Measurements from ENCODE around the gene TGFBR2.

TGFBR2 gene

GRCh38 chr3:30646181-30646876 lies 39.9 kb downstream of the TGFBR2 start:
- peak in 1 of 2 donors; percentile 53 for DNase-seq (ENCODE audit: low read depth in 2 of 2)
- H3K4me3 ChIP-seq (replicated peaks in 1 of 2; ENCODE audit: low read depth in 2 of 2, low read length in 2 of 2): no peak overlapping the region
- TF ChIP-seq, protein P1, sequence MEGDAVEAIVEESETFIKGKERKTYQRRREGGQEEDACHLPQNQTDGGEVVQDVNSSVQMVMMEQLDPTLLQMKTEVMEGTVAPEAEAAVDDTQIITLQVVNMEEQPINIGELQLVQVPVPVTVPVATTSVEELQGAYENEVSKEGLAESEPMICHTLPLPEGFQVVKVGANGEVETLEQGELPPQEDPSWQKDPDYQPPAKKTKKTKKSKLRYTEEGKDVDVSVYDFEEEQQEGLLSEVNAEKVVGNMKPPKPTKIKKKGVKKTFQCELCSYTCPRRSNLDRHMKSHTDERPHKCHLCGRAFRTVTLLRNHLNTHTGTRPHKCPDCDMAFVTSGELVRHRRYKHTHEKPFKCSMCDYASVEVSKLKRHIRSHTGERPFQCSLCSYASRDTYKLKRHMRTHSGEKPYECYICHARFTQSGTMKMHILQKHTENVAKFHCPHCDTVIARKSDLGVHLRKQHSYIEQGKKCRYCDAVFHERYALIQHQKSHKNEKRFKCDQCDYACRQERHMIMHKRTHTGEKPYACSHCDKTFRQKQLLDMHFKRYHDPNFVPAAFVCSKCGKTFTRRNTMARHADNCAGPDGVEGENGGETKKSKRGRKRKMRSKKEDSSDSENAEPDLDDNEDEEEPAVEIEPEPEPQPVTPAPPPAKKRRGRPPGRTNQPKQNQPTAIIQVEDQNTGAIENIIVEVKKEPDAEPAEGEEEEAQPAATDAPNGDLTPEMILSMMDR (IDR thresholded peaks at IDR 0.05; ENCODE audit: low read depth, low read length): no peak

GRCh38 chr3:30646961-30647752 lies 40.8 kb downstream of the TGFBR2 start:
- TF ChIP-seq, protein P1 (IDR thresholded peaks at IDR 0.05; ENCODE audit: low read depth, low read length): no peak
- DNase-seq (ENCODE audit: low read depth in 2 of 2): no peak
- no peak overlapping the region for H3K4me3 ChIP-seq (replicated peaks in 1 of 2; ENCODE audit: low read depth in 2 of 2, low read length in 2 of 2)

GRCh38 chr3:30648670-30649357 lies 42.4 kb downstream of the TGFBR2 start:
- no peak for DNase-seq (ENCODE audit: low read depth in 2 of 2)
- H3K4me3 ChIP-seq (replicated peaks in 1 of 2; ENCODE audit: low read depth in 2 of 2, low read length in 2 of 2): no peak overlapping the region
- TF ChIP-seq, protein P1 (IDR thresholded peaks at IDR 0.05; ENCODE audit: low read depth, low read length): no peak

DNA sequence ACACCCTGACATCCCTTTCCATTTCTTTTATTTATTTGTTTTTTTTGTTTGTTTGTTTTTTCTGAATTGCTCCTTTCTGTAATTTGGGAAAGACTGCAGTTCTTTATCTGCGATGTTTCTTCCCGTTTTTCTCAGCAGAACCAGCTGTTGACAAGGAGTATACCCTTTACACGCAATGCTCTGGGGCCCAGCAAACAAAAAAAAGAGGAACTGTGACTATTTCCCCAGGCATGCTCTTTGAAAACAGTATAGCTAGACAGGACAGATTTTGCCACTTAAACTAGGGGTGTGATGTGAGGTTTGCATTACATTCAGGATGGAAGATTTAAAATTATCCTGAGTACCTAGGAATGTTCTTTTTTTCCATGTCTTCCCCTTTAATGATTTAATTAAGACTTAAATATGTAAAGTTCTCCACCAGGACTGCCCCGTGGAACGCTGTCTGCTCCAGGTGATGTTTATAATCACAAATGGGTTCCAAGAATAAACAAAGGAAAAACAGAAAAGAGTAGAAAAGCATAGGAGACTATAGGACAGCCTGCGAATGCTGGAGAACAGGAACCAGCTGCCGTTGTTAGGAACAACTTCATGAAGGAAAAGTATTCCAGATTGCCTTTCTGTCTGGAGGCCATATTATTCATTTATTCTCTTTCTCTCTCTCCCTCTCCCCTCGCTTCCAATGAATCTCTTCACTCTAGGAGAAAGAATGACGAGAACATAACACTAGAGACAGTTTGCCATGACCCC lies 43.3 kb downstream of the TGFBR2 start:
- no peak overlapping the region for H3K4me3 ChIP-seq (replicated peaks in 1 of 2; ENCODE audit: low read depth in 2 of 2, low read length in 2 of 2)
- peak; percentile 78 to 86 for DNase-seq (ENCODE audit: low read depth in 2 of 2)
- TF ChIP-seq, protein P1 (IDR thresholded peaks at IDR 0.05; ENCODE audit: low read depth, low read length): no peak

- no peak for DNase-seq (ENCODE audit: low read depth in 2 of 2)
- H3K4me3 ChIP-seq (replicated peaks in 1 of 2; ENCODE audit: low read depth in 2 of 2, low read length in 2 of 2): no peak overlapping the region
- TF ChIP-seq, protein P1 (IDR thresholded peaks at IDR 0.05; ENCODE audit: low read depth, low read length): no peak
Measured at GRCh38 chr3:30650348-30650995, 44.1 kb downstream of the TGFBR2 start.

DNA sequence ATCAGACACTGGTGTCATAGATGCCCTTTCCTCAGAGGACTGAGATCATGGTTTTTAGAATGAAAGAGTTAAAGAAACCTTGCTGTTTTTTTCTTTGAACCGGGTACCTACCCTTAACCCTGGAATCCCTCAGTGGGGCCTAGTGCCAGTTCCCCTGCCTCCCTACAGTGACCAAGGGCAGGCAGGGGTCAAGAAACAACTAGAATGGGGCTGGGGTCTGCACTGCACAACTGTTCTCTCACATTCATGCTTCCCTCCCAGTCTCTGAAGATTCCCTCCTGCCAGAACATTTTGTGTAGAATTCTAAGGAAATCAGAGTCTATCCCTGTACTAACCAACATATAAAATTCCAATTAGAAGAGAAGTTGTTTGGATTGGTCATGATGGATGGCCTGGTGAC lies 47.9 kb downstream of the TGFBR2 start:
- H3K4me3 ChIP-seq (replicated peaks in 1 of 2; ENCODE audit: low read depth in 2 of 2, low read length in 2 of 2): no peak overlapping the region
- TF ChIP-seq, protein P1 (IDR thresholded peaks at IDR 0.05; ENCODE audit: low read depth, low read length): no peak
- DNase-seq (ENCODE audit: low read depth in 2 of 2): no peak

All from cardiac fibroblast (primary cell).